Stimulated activated CD4-positive, alpha-beta T cell treated with anti-CD3 and anti-CD28 coated beads, Interleukin-1b, Interleukin-23, amount 100 ng/mL, for 48 hours (primary cell): ENCODE measurements around the gene KRTAP10-2.
"Not testable (repeated sequence)": the region's sequence is repeated elsewhere in the genome, so short reads cannot be mapped to it uniquely, and the experiment has no call there.

ENCODE experiments used
- DNase-seq: peaks from one replicate; pipeline ENCODE4 v3.0.0-alpha.2; 2020

The KRTAP10-2 gene

DNA sequence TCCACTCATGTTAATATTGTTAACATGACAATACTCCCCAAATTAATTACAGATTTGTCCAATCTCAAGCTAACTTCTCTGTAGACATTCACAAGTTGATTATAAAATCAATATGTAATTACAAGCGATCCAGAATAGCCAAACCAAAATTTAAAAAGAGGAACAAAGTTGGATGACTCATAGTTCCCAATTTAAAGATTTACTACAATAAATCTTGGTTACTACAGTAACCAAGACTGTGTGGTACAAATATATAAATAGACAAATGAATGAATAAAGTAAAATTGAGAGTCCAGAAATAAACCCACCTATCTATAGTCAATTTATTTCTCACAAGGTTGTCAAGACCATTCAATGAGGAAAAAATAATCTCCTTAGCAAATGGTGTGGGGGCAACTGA, 15.1 kb upstream of the KRTAP10-2 start:
- DNase-seq = no peak

DNA sequence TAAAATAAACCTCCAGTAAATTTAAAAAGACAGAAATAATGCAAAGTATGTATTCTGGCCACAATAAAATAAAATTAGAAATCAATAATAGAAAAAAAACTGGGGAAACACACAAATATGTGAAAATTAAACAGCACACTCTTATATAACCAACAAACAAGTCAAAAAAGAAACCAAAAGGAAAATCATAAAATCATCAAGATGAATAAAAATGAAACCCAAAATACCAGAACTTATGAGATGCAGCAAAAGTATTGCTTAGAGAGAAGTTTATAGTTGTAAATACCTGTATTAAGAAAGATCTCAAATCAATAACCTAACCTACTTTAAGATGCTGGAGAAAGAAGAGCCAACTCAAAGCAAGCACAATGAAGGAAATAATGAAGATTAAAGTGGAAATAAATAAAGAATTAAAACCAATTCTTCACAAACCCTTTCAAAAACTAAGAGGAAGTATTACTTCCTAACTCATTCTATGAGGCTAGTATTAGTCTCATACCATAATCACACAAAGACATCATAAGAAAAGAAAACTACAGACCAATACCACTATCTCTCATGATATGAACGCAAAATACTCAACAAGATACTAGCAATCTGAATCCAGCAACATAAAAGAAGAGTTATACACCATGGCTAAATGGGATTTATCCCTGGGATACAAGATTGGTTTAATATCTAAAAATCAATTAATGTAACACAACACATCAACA, 13.7 kb upstream of the KRTAP10-2 start:
- no peak for DNase-seq

DNA sequence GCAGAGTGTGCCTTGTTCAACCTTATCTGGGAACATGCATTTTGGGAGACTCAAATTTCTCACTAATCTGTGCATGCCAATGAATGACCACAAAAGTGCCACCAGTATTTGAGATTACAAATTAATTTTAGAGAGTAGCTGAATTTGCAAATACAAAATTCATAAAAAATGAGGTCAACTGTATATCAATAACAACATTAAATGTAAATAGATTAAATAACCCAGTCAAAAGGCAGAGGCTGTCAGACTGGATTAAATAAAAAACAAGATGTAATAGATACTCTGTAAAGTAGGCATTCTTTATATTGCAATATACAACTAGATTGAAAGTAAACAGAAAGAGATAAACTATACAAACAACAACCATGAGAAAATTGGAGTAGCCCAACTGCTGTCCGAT, 12.8 kb upstream of the KRTAP10-2 start:
- no peak for DNase-seq

DNA sequence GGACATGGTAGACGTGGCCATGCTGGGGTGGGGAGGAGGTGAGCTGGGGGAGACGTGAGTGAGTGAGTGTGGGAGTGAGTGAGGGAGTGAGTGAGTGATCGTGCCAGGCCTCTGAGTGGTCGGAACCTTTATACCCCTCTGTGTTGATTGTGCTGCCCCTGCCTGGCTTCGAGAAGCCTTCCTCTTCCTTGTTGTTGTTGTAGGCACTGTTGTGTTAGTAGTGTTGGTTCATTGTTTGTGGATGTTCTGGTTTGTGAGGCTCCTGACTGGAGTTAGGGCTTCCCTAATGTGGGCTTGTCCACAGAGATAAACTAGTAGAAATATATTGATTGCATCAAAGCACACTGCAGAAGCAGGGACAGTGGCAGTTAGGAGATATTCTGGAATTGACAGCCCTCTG, 7.4 kb upstream of the KRTAP10-2 start, which contains the start of gene KRTAP10-3:
Gene KRTAP10-3, minus strand, starts transcription at position 101 of the 400 bp plus-strand sequence. Its CDS starts 80 bp downstream, at position 21.
- no peak for DNase-seq

DNA sequence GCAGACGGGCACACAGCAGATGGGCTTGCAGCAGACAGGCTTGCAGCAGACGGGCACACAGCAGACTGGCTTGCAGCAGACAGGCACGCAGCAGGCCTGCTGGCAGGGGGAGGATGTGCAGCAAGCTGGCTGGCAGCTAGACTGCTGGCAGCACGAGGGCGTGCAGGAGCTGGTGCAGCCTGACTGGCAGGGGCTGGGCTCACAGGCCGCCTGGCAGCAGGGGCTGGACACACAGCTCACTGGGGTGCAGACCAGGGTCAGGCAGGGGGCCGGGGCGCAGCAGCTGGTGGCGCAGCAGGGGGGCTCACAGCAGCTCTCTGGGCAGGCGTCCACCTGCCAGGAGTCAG, 7.0 kb upstream of the KRTAP10-2 start:
- not testable (repeated sequence) for DNase-seq

DNA sequence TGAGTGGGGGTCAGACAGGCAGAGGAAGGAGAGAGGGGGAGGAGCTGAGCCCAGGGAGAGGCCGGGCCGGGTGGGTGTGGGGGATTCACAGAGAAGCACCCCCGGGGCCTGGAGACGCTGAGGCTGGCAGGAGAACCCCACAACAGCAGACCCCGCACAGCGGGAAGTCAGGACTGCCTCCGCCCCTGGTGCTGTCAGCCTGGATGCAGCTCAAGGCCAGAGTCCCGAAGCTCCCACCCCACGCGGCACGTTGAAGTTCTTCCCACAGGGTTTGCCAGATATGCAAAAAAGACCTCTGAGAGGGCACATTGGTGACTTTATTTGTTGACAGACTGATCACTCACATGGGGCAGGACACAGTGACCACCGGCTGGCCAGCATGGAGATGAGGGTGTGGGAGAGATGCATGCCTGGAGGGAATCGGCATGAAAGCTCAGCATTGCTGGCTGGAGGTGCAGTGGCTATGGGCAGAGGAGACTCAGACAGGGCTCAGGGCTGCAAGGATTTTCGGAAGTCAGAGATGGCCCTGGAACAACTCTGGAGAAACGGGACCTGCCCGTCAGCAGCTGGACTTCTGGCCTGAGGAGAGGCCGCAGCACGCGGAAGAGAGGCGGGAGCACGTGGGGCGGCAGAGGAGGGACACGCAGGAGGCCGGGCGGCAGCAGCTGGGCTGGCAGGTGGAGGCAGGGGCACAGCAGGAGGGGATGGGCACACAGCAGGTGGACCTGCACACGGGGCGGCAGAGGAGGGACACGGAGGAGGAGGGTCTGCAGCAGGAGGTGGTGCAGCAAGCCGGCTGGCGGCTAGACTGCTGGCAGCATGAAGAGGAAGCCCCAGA, 6.4 kb upstream of the KRTAP10-2 start:
- no peak for DNase-seq

DNA sequence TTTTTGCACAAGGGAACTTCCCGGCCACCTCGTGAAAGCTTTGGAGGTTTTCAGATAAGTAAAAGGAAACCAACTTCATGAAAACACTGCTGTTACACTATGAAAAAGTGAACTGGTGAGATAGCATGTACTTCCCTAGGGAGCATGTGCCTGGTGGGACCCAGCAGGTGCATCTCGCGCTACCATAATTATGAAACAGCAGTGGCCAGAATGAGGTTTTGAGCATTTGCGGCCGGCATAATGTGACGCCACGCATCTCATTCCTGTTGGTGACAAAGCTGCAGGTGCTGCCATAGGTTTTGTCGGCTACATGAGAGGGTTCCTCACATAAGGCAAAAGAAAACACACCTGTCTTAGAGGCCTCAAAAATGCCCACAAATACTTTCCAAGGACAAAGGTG, 5.6 kb upstream of the KRTAP10-2 start:
- DNase-seq = no peak

DNA sequence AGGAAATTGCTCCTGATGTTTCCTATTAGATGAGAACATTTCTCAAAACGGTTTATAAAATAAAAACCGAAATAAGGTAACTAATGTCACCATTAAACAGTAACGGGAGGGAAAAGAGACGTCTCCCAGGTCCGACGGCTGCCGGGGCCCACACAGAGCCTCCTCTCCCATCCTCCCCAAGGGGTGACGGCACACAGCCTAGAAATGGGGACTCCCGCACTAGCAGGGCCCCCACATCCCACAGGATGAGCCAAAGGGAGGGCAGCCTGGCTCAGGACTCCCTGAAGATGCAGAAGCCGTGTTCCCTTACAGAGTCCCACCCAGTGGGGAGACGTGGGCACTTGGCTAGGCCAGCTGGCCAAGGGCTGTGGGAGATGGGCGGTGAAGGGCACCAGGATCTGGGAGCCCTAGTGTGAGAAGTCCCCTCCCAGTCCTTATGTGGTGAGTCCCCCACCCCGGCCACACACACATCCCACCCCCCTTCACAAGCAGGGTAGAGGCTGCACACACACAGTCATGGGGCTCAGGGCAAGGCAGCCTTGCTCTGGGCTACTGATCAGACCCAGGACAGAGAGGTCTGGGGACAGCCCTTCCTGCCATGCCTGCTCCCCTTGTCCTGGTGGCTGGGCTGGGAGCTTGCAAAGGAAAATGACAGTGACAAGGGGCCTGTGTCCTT, 4.0 kb upstream of the KRTAP10-2 start:
- no peak for DNase-seq

DNA sequence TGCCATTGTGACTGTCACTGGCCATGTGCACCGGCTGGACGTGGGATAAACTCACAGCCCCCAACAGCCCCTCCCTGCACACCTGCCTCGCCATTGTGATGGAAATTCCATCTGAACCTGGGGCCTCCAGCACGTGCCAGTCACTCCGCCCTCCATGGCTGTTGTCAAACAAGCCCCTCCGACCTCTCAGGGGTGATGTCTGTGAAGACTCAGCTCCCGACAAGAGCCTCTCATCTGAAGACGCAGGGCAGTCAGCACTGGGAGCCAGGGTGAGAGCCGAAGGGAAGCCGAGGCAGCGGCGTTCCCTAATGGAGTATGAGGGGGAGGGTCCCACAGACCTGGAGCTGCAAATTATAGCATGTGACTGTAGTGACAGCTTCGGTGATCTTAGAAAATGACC, 1.4 kb upstream of the KRTAP10-2 start:
- DNase-seq = no peak

DNA sequence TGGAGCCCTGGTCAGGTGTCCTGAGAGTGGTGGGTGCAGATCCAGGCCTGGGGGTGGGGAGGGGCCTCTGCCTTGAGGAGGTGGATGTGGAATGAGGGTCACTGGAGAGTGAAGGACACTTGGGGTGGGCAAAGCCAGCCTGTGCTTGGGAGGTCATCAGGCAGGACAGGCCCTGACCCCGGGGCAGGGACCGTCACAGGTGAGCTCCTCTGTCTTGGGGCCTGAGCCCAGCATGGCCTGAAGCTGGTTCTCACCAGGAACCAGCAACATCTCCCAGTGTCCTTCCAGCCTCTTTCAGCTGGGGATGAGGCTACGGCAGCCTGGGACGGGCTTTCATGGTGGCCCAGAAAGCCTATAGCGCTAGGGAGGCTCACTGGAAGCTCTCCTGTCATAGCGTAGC, 831 bp upstream of the KRTAP10-2 start:
- DNase-seq = no peak

DNA sequence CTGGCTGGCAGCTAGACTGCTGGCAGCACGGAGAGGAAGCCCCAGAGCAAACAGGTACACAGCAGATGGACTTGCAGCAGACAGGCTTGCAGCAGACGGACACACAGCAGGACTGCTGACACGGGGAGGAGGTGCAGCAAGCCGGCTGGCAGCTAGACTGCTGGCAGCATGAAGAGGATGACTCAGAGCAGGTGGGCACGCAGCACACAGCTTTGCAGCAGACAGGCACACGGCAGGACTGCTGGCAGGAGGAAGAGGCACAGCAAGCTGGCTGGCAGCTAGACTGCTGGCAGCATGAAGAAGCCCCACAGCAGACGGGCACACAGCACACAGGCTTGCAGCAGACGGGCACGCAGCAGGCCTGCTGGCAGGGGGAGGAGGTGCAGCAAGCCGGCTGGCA, 498 bp downstream of the KRTAP10-2 start:
- no peak for DNase-seq

DNA sequence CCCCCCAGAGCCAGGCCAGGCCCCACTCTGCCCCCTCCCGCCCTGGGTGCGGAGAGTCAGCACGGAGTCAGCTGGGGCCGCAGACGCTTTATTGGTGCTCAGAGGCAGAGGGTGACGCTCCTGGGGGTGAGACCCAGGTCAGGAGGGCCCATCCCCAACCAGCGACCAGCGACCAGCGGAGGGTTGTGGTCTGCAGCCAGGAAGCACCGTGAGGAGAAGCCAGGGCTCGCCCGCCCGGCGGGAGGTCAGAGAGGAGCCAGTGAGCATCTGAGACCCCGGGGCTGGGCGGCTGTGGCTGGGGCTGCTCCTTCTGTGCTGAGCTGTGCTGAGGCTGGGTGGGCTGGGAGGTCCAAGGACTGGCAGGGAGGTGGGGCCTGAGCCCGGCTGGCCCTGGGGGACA, 1.0 kb downstream of the KRTAP10-2 start:
- DNase-seq = not testable (repeated sequence)

DNA sequence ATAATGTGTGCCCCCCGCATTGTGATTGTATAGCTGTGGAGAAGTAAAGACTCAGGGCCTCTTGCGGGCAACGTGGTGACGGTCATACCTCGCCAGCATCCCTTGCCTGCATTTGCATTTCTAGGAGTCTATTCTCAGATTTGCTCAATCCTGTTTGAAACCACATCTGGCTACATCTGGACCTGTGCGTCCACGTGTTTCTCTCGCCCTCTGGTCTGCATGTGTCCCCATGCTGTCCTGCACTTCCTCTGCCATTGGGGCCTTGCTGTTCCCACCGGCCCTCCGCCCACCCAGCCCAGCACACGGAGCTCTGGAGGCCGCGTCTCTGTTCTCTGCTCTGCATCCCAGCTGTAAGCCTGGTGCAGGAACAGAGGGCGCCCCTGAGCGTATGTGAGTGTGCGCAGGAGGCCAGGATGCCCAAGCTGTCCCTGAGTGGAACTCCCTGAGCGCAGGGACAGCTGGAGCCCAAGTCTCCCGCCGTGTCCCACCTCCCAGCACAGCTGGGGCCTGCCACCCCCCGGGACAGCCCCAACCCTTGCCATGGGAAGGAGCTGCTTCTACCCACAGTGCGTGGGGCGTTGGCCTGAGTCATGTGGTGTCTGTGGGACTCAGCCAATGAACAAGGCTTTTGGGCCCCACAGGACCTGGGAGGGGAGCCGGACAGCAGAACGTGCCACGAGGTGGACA, 1.6 kb downstream of the KRTAP10-2 start:
- DNase-seq = no peak

DNA sequence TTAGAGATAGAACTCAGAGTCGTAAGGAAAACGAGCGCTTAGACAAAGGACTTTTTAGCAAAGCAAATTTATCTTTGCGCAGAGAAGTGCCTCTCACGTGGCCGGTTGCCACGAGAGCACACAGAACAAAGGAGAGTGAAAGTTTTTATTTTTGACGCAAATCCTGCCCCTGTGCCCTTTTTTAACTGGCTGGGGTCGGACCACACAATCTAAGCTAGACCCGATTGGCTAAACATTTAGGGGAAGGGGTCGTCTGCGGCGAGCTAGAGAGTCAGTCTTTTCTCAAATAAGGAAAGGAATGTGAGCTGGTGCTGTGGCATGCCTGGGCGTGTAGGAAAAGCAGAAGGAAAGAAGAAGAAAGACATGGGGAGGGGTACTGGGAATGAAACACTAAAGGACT, 2.4 kb downstream of the KRTAP10-2 start:
- no peak for DNase-seq

DNA sequence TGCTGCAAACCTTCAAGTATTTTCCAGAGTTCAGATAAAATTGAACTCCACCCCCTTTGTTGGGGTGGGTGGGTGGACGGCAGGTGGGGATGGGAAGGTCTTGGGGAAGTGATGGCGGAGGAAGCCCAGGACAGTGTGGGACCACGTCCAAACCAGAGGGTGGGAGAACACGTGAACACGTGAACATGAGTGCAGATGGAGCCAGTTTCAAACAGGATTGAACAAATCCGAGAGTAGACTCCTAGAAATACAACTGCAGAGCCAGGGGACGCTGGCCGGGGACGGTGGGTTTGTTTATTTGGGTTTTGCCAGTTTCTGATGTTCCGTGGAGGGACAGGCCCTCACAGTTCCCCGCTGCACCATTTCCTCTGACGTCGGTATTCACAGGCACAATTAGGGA, 2.9 kb downstream of the KRTAP10-2 start:
- no peak for DNase-seq

DNA sequence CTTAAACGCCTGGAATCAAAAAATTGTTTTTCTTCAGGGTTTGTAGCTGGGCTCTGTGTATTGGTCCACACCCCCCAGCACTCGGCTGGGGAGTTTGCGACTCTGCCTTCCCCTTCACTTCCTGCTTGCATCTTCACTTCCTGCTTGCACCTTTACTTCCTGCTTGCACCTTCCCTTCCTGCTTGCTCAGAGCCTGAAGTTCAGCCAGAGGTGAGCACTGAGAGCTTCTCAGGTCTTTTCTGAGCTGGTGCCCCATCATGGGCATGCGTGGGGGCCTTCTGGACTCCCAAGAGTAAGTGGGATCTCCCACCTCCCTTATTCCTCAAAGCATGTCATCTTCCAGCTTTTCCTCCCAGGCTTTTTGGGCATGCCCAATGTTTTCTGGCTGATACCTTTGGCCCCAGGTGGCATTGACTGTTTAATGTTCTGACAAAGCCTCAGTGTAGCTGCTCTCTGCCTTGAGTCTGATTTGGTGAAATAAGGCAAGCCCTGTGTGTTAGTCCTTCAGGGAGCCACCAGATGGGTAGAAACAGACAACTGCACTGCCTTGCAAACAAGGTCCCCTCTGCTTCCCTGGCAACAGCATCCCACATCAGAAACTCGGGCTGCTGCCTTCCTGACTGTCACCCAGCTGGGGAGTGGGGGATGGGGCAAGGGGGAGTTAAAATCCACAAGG, 3.5 kb downstream of the KRTAP10-2 start:
- DNase-seq = no peak

DNA sequence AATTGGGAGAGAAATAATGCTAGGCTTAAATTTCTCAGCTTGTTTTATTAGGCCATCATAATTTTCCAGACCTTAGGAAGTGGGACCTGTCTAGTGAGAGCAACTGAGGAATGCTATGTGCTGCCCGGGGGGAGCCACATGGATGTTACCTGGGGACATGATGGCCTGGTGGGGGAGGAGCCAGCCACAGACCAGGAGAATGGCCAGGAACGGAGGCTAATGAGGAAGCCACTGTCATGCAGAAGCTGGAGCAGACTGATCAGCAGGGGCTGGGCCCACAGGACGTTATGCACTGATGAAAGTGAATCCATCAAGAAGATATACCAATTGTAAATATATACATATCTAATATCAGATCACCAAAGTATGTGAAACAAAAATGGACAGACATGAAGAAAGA, 6.7 kb downstream of the KRTAP10-2 start:
- DNase-seq = no peak

DNA sequence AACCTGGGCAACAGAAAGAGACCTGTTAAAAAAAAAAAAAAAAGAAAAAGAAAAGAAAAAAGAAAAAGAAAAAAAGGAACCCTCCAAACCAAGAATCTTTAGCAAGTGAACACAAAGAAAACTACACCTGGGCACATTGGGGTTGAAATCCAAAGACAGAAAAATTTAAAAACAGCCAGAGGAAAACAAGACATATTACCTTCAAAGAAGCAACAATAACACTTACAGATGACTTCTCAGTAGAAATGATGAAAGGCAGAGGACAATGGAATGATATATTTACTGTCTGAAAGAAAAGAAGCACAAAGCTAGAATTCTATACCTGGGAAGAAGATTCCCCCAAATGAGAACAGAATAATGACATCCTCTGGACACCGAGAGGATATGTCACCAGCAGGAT, 8.6 kb downstream of the KRTAP10-2 start:
- no peak for DNase-seq

DNA sequence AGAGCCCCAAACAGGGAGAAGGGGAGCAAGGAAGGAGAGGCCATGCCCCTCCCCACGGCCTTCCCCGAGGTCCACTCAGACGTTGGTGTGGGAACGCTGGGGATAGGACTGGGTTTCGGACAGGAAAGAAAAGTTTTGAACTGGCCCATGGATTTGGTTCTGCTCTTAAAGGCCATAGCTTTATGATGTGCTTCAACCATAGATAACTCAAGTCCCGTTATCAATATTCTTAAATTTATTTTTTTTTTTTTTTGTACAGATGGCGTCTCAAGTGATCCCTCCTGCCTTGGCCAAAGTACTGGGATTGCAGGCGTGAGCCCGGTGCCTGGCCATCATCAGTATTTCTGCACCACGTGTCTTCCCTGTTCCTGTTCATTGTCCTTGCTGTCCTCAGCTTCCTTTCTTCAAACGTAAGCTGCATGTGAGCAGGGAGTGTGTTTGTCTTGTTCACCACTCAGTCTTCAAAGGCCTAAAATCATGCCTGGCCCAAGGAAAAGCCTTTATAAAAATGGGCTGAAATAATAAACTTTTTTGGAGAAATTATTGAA, 10.5 kb downstream of the KRTAP10-2 start:
- no peak for DNase-seq

DNA sequence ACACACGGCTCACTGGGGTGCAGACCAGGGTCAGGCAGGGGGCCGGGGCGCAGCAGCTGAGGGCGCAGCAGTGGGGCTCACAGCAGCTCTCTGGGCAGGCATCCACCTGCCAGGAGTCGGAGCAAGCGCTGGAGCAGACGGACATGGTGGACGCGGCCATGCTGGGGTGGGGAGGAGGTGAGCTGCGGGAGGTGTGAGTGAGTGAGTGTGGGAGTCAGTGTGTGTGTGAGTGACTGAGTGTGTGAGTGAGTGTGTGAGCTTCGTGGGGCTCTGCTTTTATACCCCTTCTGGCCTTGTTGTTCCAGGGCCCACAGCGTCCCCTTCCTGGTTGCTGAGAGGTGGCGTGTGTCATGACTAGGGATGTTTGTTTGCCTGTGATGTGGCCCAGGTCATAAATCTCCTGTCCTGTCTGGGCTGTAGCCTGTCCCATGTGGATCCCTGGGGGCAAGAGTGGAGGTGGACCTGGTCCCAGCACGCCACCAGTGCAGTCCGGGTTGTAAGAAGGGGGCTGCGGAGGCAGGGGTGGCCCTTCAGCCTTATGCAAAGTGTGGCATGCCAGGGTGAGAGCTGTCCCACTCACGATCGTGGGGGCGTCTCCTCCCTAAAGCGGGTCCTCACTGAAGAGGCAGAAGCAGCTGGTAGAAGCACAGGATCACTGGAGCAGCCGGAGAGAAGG, 11.2 kb downstream of the KRTAP10-2 start, which contains the start of gene KRTAP10-1:
Gene KRTAP10-1, minus strand, starts transcription at position 205 of the 676 bp plus-strand sequence. Its CDS starts 45 bp downstream, at position 160.
- DNase-seq = no peak

DNA sequence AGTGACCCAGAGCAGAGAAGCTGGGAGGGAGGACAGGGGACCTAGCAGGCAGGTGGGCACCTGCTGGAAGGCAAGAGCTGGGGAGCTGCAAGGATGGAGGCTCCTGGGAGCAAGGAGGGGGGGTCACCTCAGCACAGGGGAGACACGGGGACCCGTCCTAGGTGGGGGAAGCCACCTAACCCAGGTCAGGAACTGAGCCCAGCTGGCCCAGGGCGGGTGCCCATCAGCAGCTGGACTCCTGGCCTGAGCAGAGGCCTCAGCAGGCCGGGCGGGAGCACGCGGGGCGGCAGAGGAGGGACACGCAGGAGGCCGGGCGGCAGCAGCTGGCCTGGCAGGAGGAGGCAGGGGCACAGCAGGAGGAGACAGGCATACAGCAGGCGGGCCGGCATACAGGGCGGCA, 12.3 kb downstream of the KRTAP10-2 start:
- DNase-seq = no peak
